Mesothelial cell of epicardium (in vitro differentiated cells): ENCODE data around the gene DGCR2. TPM values are rescaled to one million over a fixed set of nuclear protein-coding genes. Genes with fewer than 3 reads are reported as not detected.

Experiments
- DNase-seq, 2 experiments: peaks; one replicate each; pipeline ENCODE4 v3.0.0; 2021; ENCODE audit warnings: low spot score in 2 of 2; ENCODE audit not compliant: unreplicated experiment in 2 of 2
- H3K27ac Mint-ChIP-seq: 2 replicates; pipeline ENCODE4 v1.8.0; 2021; ENCODE audit warnings: mixed read lengths
- H3K27me3 Mint-ChIP-seq: 2 replicates; pipeline ENCODE4 v1.8.0; 2021; ENCODE audit warnings: low read depth, mixed read lengths
- H3K36me3 Mint-ChIP-seq: 2 replicates; pipeline ENCODE4 v1.8.0; 2021; ENCODE audit warnings: mixed read lengths
- H3K4me1 Mint-ChIP-seq: 2 replicates; pipeline ENCODE4 v1.8.0; 2021; ENCODE audit warnings: mixed read lengths
- H3K4me3 Mint-ChIP-seq: 2 replicates; pipeline ENCODE4 v1.8.0; 2021; ENCODE audit warnings: mild to moderate bottlenecking, moderate library complexity, mixed read lengths
- H3K9me3 Mint-ChIP-seq: 2 replicates; pipeline ENCODE4 v1.8.0; 2021; ENCODE audit warnings: mixed read lengths
- total RNA-seq: library from RNA; stranded (reverse); gene quantifications from 3 replicates; pipeline ENCODE4 v1.2.1, GENCODE V29; 2021
- TF ChIP-seq, protein P1 (sequence below): fragments of 200-600 bp; sonication (generic); IDR thresholded peaks from one replicate; pipeline ENCODE4 v1.5.0; 2021; ENCODE audit warnings: antibody characterized with exemption; ENCODE audit not compliant: unreplicated experiment

Gene DGCR2
- total RNA-seq, 1 donor from 2014 or later, result 78.3 TPM

DNA sequence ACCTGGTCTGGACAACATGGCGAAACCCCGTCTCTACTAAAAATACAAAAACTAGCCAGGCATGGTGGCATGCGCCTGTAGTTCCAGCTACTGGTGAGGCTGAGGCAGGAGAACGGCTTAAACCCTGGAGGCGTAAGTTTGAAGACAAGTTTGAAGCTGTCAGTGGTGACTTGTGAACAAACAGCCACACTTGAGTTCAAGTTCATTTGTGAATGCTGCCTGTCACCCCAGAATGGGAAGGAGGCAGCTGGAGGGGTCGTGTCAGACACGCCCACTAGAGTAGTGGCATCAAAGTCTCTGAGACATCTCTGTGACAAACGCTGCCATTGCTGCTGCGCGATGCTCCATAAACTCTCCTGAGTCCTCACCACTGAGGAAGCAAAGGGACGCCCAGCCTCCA lies 74.2 kb downstream of the DGCR2 start:
- Mint-ChIP-seq H3K27me3 (no peaks in the 10 kb centered on the region), H3K9me3 (no peaks in the 10 kb centered on the region), H3K27ac (no peak overlapping the region), H3K36me3 (peaks cover 38% of the 10 kb centered on the region), H3K4me3 (no peak overlapping the region), H3K4me1 (peaks cover 6% of the 10 kb centered on the region)
- no peak for DNase-seq
- TF ChIP-seq, protein P1, sequence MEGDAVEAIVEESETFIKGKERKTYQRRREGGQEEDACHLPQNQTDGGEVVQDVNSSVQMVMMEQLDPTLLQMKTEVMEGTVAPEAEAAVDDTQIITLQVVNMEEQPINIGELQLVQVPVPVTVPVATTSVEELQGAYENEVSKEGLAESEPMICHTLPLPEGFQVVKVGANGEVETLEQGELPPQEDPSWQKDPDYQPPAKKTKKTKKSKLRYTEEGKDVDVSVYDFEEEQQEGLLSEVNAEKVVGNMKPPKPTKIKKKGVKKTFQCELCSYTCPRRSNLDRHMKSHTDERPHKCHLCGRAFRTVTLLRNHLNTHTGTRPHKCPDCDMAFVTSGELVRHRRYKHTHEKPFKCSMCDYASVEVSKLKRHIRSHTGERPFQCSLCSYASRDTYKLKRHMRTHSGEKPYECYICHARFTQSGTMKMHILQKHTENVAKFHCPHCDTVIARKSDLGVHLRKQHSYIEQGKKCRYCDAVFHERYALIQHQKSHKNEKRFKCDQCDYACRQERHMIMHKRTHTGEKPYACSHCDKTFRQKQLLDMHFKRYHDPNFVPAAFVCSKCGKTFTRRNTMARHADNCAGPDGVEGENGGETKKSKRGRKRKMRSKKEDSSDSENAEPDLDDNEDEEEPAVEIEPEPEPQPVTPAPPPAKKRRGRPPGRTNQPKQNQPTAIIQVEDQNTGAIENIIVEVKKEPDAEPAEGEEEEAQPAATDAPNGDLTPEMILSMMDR, result no peak

DNA sequence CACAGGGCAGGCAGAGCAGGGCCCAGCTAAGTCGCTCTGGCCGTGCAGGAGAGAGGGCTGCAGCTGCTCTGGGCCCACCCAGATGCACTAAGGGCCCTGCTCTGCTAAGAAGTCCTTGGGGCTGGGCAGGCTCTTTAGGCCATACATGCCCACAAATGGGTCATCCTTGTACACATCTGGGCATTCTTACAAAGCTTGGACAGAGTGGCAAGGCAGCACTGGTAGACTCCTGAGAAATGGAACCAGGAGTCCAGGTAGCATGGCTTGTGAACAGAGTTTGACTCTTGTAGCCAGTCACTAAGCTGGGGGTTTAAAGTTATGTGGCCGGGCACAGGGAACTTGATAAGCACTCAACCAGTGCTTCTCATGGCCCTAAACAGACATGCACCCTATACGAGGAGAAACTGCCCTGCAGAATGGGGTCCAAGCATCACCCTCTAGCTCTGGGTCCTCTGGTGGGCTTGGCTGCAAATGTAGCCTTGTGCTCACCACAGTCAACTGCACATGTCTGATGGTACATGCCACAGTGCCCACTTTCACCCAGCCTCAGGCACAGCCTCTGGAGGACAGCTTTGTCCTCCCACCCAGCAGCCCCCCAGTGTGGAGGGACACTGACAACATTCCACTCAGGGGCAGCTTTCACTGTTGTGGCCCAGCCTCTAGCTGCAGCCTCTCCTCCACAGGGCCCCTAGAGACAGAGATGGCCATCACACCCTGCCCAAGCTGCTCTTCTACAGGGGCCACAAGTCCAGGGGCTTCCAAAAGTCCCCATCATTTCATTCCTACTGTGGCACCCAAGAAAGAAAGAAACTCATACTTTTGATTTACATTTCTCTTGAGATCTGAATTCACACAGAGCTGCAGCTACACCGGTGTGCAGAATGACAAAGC lies 75.2 kb downstream of the DGCR2 start:
- H3K27ac Mint-ChIP-seq, result no peak overlapping the region
- no peak for DNase-seq
- peaks cover 35% of the 10 kb centered on the region for H3K36me3 Mint-ChIP-seq
- no peak overlapping the region for H3K4me3 Mint-ChIP-seq
- TF ChIP-seq, protein P1, result no peak
- no peaks in the 10 kb centered on the region for H3K27me3 Mint-ChIP-seq
- no peaks in the 10 kb centered on the region for H3K9me3 Mint-ChIP-seq
- H3K4me1 Mint-ChIP-seq, result peaks cover 6% of the 10 kb centered on the region

DNA sequence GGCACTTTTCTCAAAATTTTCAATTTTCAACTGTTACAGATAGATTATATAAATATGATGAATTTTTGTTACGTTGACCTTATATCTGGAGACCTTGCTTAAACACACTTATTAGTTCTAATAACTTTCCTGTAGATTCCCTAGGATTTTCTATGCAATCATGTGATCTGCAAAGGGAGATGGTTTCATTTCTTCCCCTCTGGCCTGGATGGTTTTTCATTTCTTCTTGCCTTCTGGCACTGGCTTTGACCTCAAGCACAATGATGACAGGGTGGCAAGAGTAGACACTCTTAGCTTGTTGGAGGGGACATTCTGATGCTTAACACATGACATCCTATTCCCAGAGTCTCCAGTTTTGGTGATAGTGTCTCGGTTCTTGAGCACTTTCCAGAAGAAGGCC lies 75.9 kb downstream of the DGCR2 start:
- Mint-ChIP-seq H3K4me1 (peaks cover 2% of the 10 kb centered on the region), H3K9me3 (no peaks in the 10 kb centered on the region), H3K27ac (no peak overlapping the region), H3K27me3 (no peaks in the 10 kb centered on the region), H3K36me3 (peaks cover 39% of the 10 kb centered on the region), H3K4me3 (no peak overlapping the region)
- TF ChIP-seq, protein P1, result no peak
- no peak for DNase-seq

DNA sequence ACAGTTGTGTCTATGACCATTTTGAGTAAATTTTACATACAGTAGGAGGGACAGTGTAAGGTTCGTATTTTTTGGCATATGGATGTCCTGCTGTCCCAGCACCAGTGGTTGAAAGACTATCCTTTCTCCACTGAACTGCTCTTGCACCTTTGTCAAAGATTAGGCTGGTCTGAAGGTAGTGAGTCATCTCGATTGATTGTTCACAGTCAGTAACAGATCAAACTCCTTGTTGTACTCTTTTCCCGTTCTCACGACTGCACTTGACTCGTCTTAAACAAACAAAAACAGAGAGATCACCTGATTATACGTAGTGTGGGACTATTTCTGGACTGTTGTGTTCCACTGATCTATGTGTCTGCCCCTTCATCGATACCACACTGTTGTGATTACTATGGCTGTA lies 77.1 kb downstream of the DGCR2 start:
- no peak for DNase-seq
- Mint-ChIP-seq H3K4me3 (no peak overlapping the region), H3K36me3 (peaks cover 36% of the 10 kb centered on the region), H3K9me3 (no peaks in the 10 kb centered on the region), H3K27me3 (no peaks in the 10 kb centered on the region), H3K4me1 (no peaks in the 10 kb centered on the region), H3K27ac (no peak overlapping the region)
- TF ChIP-seq, protein P1, result no peak

DNA sequence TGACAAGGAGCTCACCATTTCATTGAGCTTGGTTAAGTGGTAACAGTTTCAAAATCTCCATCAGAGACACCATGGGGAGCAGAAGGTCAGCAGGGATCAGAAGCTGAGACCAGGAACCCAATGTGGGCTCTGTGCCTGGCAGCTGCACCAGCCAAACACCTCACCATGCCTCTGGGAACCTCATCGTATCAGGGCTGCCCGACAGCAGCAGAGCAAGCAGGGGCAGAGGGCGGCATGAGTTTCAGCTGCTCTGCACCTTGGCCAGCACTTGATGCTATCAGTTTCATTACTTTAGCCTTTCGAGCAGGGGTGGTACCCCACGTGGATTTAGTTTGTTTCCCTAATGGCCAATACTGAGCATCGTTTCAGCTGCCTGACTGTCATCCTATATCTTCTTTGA lies 77.8 kb downstream of the DGCR2 start:
- no peak for DNase-seq
- Mint-ChIP-seq H3K27ac (no peak overlapping the region), H3K36me3 (peaks cover 34% of the 10 kb centered on the region)

More for the DNA sequence above, 77.8 kb downstream of the DGCR2 start:
- TF ChIP-seq, protein P1, result no peak
- H3K27me3 Mint-ChIP-seq, result no peaks in the 10 kb centered on the region
- H3K9me3 Mint-ChIP-seq, result no peaks in the 10 kb centered on the region
- H3K4me3 Mint-ChIP-seq, result no peak overlapping the region
- H3K4me1 Mint-ChIP-seq, result no peaks in the 10 kb centered on the region
